ENCODE results near the gene NFKBIL1. TPM values are rescaled to one million over a fixed set of nuclear protein-coding genes. Genes with fewer than 3 reads are reported as not detected.
A peak's percentile ranks its signal among the peaks of the same experiment; 100 is the strongest.

The NFKBIL1 gene
- polyA plus RNA-seq, 1 donor, result 23.4 TPM

GRCh38 chr6:31559958-31560696 lies 12.7 kb downstream of the NFKBIL1 start:
- Histone ChIP-seq H3K27ac (ENCODE audit: low read length) (no peak overlapping the region), H3K9me3 (ENCODE audit: control insufficient read depth, low read depth, low read length) (no peaks in the 10 kb centered on the region), H3K4me1 (ENCODE audit: control insufficient read depth, insufficient read depth, low read length) (peaks cover 2% of the 10 kb centered on the region), H3K4me3 (ENCODE audit: low read length) (no peak overlapping the region), H3K27me3 (ENCODE audit: control insufficient read depth, insufficient read depth, low read length) (peaks cover 2% of the 10 kb centered on the region), H3K36me3 (ENCODE audit: control insufficient read depth, insufficient read depth, low read length) (peaks cover 39% of the 10 kb centered on the region)
- no CpG with 5 or more reads among the region's 7 CpGs for WGBS (ENCODE audit: insufficient coverage, low lambda C conversion rate)
- peak in 1 of 2 donors; percentile 28 for DNase-seq

GRCh38 chr6:31560697-31561058 lies 13.3 kb downstream of the NFKBIL1 start:
- no peak overlapping the region for H3K27ac ChIP-seq (ENCODE audit: low read length)

GRCh38 chr6:31567531-31568370 lies 20.3 kb downstream of the NFKBIL1 start:
- WGBS (ENCODE audit: insufficient coverage, low lambda C conversion rate), result 53% methylated on average over 4 of the region's 9 CpGs
- no peak for DNase-seq
- no peak overlapping the region for H3K27ac ChIP-seq (ENCODE audit: low read length)

More at GRCh38 chr6:31560697-31561058, 13.3 kb downstream of the NFKBIL1 start:
- peaks cover 39% of the 10 kb centered on the region for H3K36me3 ChIP-seq (ENCODE audit: control insufficient read depth, insufficient read depth, low read length)
- no peak overlapping the region for H3K4me3 ChIP-seq (ENCODE audit: low read length)
- DNase-seq, result no peak
- peaks cover 2% of the 10 kb centered on the region for H3K4me1 ChIP-seq (ENCODE audit: control insufficient read depth, insufficient read depth, low read length)
- H3K27me3 ChIP-seq (ENCODE audit: control insufficient read depth, insufficient read depth, low read length), result peaks cover 4% of the 10 kb centered on the region
- H3K9me3 ChIP-seq (ENCODE audit: control insufficient read depth, low read depth, low read length), result no peaks in the 10 kb centered on the region

GRCh38 chr6:31568537-31568961 lies 21.1 kb downstream of the NFKBIL1 start:
- 90% methylated on average over 2 of the region's 3 CpGs for WGBS (ENCODE audit: insufficient coverage, low lambda C conversion rate)
- no peak for DNase-seq
- H3K27ac ChIP-seq (ENCODE audit: low read length), result no peak overlapping the region

More at GRCh38 chr6:31567531-31568370, 20.3 kb downstream of the NFKBIL1 start:
- H3K4me3 ChIP-seq (ENCODE audit: low read length), result no peak overlapping the region
- H3K4me1 ChIP-seq (ENCODE audit: control insufficient read depth, insufficient read depth, low read length), result no peaks in the 10 kb centered on the region
- no peaks in the 10 kb centered on the region for H3K36me3 ChIP-seq (ENCODE audit: control insufficient read depth, insufficient read depth, low read length)
- peaks cover 11% of the 10 kb centered on the region for H3K27me3 ChIP-seq (ENCODE audit: control insufficient read depth, insufficient read depth, low read length)
- no peaks in the 10 kb centered on the region for H3K9me3 ChIP-seq (ENCODE audit: control insufficient read depth, low read depth, low read length)

GRCh38 chr6:31569861-31570536 lies 22.6 kb downstream of the NFKBIL1 start:
- peaks cover 18% of the 10 kb centered on the region for H3K27me3 ChIP-seq (ENCODE audit: control insufficient read depth, insufficient read depth, low read length)
- no CpG with 5 or more reads among the region's 1 CpG for WGBS (ENCODE audit: insufficient coverage, low lambda C conversion rate)
- no peak overlapping the region for H3K4me3 ChIP-seq (ENCODE audit: low read length)

More at GRCh38 chr6:31568537-31568961, 21.1 kb downstream of the NFKBIL1 start:
- H3K9me3 ChIP-seq (ENCODE audit: control insufficient read depth, low read depth, low read length), result no peaks in the 10 kb centered on the region
- H3K4me1 ChIP-seq (ENCODE audit: control insufficient read depth, insufficient read depth, low read length), result no peaks in the 10 kb centered on the region
- peaks cover 13% of the 10 kb centered on the region for H3K27me3 ChIP-seq (ENCODE audit: control insufficient read depth, insufficient read depth, low read length)
- no peak overlapping the region for H3K4me3 ChIP-seq (ENCODE audit: low read length)
- H3K36me3 ChIP-seq (ENCODE audit: control insufficient read depth, insufficient read depth, low read length), result no peaks in the 10 kb centered on the region

GRCh38 chr6:31572041-31572911 lies 24.9 kb downstream of the NFKBIL1 start, which contains the start of gene LTA:
Gene LTA (plus strand): TSS chr6:31572289. CDS start chr6:31572743, 454 bp downstream.
- peaks cover 26% of the 10 kb centered on the region for H3K27me3 ChIP-seq (ENCODE audit: control insufficient read depth, insufficient read depth, low read length)
- no peak for DNase-seq
- H3K27ac ChIP-seq (ENCODE audit: low read length), result no peak within 1 kb of the TSS
- WGBS (ENCODE audit: insufficient coverage, low lambda C conversion rate), result no CpG with 5 or more reads among the region's 27 CpGs
- no peak within 1 kb of the TSS for H3K4me3 ChIP-seq (ENCODE audit: low read length)
- no peaks in the 10 kb centered on the region for H3K4me1 ChIP-seq (ENCODE audit: control insufficient read depth, insufficient read depth, low read length)
- no peaks in the 10 kb centered on the region for H3K36me3 ChIP-seq (ENCODE audit: control insufficient read depth, insufficient read depth, low read length)
- no peaks in the 10 kb centered on the region for H3K9me3 ChIP-seq (ENCODE audit: control insufficient read depth, low read depth, low read length)

More at GRCh38 chr6:31569861-31570536, 22.6 kb downstream of the NFKBIL1 start:
- H3K27ac ChIP-seq (ENCODE audit: low read length), result no peak overlapping the region
- H3K36me3 ChIP-seq (ENCODE audit: control insufficient read depth, insufficient read depth, low read length), result no peaks in the 10 kb centered on the region
- DNase-seq, result no peak
- no peaks in the 10 kb centered on the region for H3K4me1 ChIP-seq (ENCODE audit: control insufficient read depth, insufficient read depth, low read length)
- no peaks in the 10 kb centered on the region for H3K9me3 ChIP-seq (ENCODE audit: control insufficient read depth, low read depth, low read length)

- Histone ChIP-seq H3K27ac (ENCODE audit: low read length) (no peak overlapping the region), H3K9me3 (ENCODE audit: control insufficient read depth, low read depth, low read length) (no peaks in the 10 kb centered on the region), H3K36me3 (ENCODE audit: control insufficient read depth, insufficient read depth, low read length) (no peaks in the 10 kb centered on the region), H3K4me1 (ENCODE audit: control insufficient read depth, insufficient read depth, low read length) (no peaks in the 10 kb centered on the region), H3K4me3 (ENCODE audit: low read length) (no peak overlapping the region), H3K27me3 (ENCODE audit: control insufficient read depth, insufficient read depth, low read length) (peaks cover 22% of the 10 kb centered on the region)
- no peak for DNase-seq
- WGBS (ENCODE audit: insufficient coverage, low lambda C conversion rate), result no CpG with 5 or more reads among the region's 9 CpGs
Observed at GRCh38 chr6:31573239-31574105, 26.1 kb downstream of the NFKBIL1 start.

- no peak for DNase-seq
- no peak overlapping the region for H3K4me3 ChIP-seq (ENCODE audit: low read length)
Observed at GRCh38 chr6:31574106-31575061, 27.0 kb downstream of the NFKBIL1 start.

More at GRCh38 chr6:31574106-31575061, 27.0 kb downstream of the NFKBIL1 start:
- no peaks in the 10 kb centered on the region for H3K36me3 ChIP-seq (ENCODE audit: control insufficient read depth, insufficient read depth, low read length)
- peaks cover 22% of the 10 kb centered on the region for H3K27me3 ChIP-seq (ENCODE audit: control insufficient read depth, insufficient read depth, low read length)
- WGBS (ENCODE audit: insufficient coverage, low lambda C conversion rate), result 100% methylated on average over 1 of the region's 14 CpGs
- H3K4me1 ChIP-seq (ENCODE audit: control insufficient read depth, insufficient read depth, low read length), result no peaks in the 10 kb centered on the region
- H3K27ac ChIP-seq (ENCODE audit: low read length), result no peak overlapping the region
- H3K9me3 ChIP-seq (ENCODE audit: control insufficient read depth, low read depth, low read length), result no peaks in the 10 kb centered on the region

Data from large intestine (tissue), 3 donors.